ENCODE results near the gene HNRNPA2B1.

Gene HNRNPA2B1

GRCh38 chr7:26141077-26141476 lies 59.5 kb downstream of the HNRNPA2B1 start:
- DNase-seq = no peak

GRCh38 chr7:26140380-26140779 lies 60.2 kb downstream of the HNRNPA2B1 start:
- DNase-seq = no peak
